OCI-LY3 (cell line): Measurements from ENCODE around the gene SELE.
"Not testable (repeated sequence)": the region's sequence is repeated elsewhere in the genome, so short reads cannot be mapped to it uniquely, and the experiment has no call there.

ENCODE experiments used
- H2AFZ ChIP-seq: fragments of 200-600, 300-600 bp; shearing (Covaris generic); 2 replicates; pipeline ENCODE4 v1.6.0; 2014; ENCODE audit warnings: antibody characterized with exemption, low read depth, low read length
- H3K27ac ChIP-seq: fragments of 200-600, 300-600 bp; sonication (generic); 2 replicates; pipeline ENCODE4 v1.5.1; 2014; ENCODE audit warnings: mild to moderate bottlenecking, low read length, moderate library complexity, mixed read lengths
- H3K27me3 ChIP-seq: fragments of 200-600, 300-600 bp; sonication (generic); 2 replicates; pipeline ENCODE4 v1.6.1; 2014; ENCODE audit warnings: low read depth, low read length, mixed read lengths
- H3K36me3 ChIP-seq: fragments of 200-600, 300-600 bp; sonication (generic); replicated peaks from 2 replicates; pipeline ENCODE3; 2014; ENCODE audit warnings: low read depth, low read length, mixed read lengths
- H3K4me1 ChIP-seq: fragments of 300-600, 200-600 bp; sonication (generic); 2 replicates; pipeline ENCODE4 v1.6.1; 2014; ENCODE audit warnings: low read length, mixed read lengths
- H3K4me2 ChIP-seq: fragments of 200-600, 300-600 bp; sonication (generic); 2 replicates; pipeline ENCODE4 v1.6.1; 2014; ENCODE audit warnings: low read length, mixed read lengths
- H3K4me3 ChIP-seq: fragments of 300-600, 200-600 bp; sonication (generic); 2 replicates; pipeline ENCODE4 v1.5.1; 2014; ENCODE audit warnings: antibody characterized with exemption, mild to moderate bottlenecking, low read length, moderate library complexity
- H3K79me2 ChIP-seq: fragments of 300-600, 200-600 bp; shearing (Covaris generic); 2 replicates; pipeline ENCODE4 v1.6.1; 2014; ENCODE audit warnings: mild to moderate bottlenecking, low read length, mixed read lengths
- H3K9ac ChIP-seq: fragments of 300-600, 200-600 bp; shearing (Covaris generic); 2 replicates; pipeline ENCODE4 v1.6.0; 2014; ENCODE audit warnings: mild to moderate bottlenecking, low read length, moderate library complexity
- H3K9me3 ChIP-seq: fragments of 200-600, 300-600 bp; shearing (Covaris generic); 2 replicates; pipeline ENCODE4 v1.6.1; 2014; ENCODE audit warnings: low read length, mixed read lengths; ENCODE audit not compliant: insufficient read depth
- H4K20me1 ChIP-seq: fragments of 200-600, 300-600 bp; sonication (generic); 2 replicates; pipeline ENCODE4 v1.6.1; 2016; ENCODE audit warnings: low read length, mixed read lengths; ENCODE audit not compliant: insufficient read depth
- EZH2phosphoT487 ChIP-seq: fragments of 200-600 bp; shearing (Covaris generic); IDR thresholded peaks from 2 replicates; pipeline ENCODE4 v1.6.1; 2018; ENCODE audit warnings: antibody characterized with exemption, mixed run types, low read depth
- TF ChIP-seq, protein P1 (sequence below): fragments of 200-600, 300-600 bp; sonication (generic); IDR thresholded peaks from 2 replicates; pipeline ENCODE4 v1.5.1; 2014; ENCODE audit warnings: antibody characterized with exemption, low read length, low read depth

The SELE gene

DNA sequence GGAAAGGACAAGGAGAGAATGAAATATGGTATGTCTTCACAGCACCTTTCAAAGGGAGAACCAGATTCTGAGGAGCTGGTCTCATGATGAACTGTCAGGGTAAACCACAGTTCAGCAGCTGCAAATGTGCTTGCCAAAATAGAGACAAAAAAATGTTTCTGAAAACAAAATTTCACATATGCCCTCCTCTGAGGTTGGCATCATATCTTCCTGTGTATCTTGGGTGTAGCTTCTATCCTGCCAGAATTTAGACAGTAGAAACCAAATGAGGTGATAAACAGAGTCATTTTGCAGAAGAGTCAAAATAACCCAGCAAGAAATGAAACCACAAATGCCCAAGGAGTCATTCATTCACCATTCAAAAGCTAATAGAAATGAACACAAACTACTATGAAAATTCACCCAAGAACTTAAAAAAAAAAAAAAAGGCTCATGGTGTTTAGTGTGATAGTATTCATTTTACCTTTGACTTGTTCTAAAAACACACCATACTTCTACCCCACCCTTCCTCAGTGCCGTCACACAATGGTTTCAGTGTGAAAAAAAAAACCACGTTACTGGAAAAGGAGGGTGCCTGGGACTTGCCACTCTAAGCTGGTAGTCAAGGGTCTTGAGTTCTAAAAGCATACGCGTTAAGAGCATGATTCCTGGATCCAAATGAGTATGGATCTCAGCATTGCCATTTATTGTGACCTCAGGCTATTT lies 41.0 kb downstream of the SELE start:
- Histone ChIP-seq H4K20me1 (no peaks in the 10 kb centered on the region), H3K27ac (peak overlapping the region; percentile 98), H3K9ac (peak overlapping the region; percentile 93), H3K4me1 (peaks cover 93% of the 10 kb centered on the region), H3K9me3 (no peaks in the 10 kb centered on the region), H3K36me3 (peaks cover 60% of the 10 kb centered on the region), H3K4me3 (peak overlapping the region; percentile 0; the same call in 1 of the 2 replicates), H3K79me2 (peaks cover 29% of the 10 kb centered on the region), H3K27me3 (no peaks in the 10 kb centered on the region), H2AFZ (no peak overlapping the region), H3K4me2 (peak overlapping the region; percentile 62)
- TF ChIP-seq, protein P1, sequence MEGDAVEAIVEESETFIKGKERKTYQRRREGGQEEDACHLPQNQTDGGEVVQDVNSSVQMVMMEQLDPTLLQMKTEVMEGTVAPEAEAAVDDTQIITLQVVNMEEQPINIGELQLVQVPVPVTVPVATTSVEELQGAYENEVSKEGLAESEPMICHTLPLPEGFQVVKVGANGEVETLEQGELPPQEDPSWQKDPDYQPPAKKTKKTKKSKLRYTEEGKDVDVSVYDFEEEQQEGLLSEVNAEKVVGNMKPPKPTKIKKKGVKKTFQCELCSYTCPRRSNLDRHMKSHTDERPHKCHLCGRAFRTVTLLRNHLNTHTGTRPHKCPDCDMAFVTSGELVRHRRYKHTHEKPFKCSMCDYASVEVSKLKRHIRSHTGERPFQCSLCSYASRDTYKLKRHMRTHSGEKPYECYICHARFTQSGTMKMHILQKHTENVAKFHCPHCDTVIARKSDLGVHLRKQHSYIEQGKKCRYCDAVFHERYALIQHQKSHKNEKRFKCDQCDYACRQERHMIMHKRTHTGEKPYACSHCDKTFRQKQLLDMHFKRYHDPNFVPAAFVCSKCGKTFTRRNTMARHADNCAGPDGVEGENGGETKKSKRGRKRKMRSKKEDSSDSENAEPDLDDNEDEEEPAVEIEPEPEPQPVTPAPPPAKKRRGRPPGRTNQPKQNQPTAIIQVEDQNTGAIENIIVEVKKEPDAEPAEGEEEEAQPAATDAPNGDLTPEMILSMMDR: no peak

DNA sequence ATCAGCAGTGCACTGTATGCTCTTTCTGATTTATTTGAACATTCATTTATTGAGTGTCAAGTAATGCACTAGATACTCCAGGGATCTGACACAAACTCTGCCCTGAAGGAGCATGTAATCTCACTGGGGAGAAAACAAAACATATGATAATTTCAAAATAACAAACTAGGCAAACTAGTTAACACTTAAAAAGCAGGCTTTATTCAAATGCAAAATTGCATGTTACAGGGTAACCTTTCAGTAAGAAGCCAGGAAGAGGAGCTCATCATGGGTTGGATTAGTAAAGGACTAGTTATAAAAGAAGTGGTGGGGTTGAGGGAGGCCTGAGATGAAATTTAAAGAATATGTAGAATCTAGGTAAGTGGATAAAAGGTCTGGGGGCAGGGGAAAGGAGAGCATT lies 43.4 kb downstream of the SELE start:
- H3K9ac ChIP-seq: peak overlapping the region; percentile 93; the same call in 1 of the 2 replicates
- H3K9me3 ChIP-seq: no peaks in the 10 kb centered on the region
- TF ChIP-seq EZH2phosphoT487: no peak
- TF ChIP-seq, protein P1: no peak
- H3K4me2 ChIP-seq: peak overlapping the region; percentile 4; the same call in 1 of the 2 replicates
- peak overlapping the region; percentile 98 for H3K27ac ChIP-seq
- H3K27me3 ChIP-seq: no peaks in the 10 kb centered on the region
- peaks cover 14% of the 10 kb centered on the region for H3K79me2 ChIP-seq
- peaks cover 43% of the 10 kb centered on the region for H3K36me3 ChIP-seq
- H3K4me3 ChIP-seq: no peak overlapping the region
- no peaks in the 10 kb centered on the region for H4K20me1 ChIP-seq
- peaks cover 69% of the 10 kb centered on the region for H3K4me1 ChIP-seq
- no peak overlapping the region for H2AFZ ChIP-seq

DNA sequence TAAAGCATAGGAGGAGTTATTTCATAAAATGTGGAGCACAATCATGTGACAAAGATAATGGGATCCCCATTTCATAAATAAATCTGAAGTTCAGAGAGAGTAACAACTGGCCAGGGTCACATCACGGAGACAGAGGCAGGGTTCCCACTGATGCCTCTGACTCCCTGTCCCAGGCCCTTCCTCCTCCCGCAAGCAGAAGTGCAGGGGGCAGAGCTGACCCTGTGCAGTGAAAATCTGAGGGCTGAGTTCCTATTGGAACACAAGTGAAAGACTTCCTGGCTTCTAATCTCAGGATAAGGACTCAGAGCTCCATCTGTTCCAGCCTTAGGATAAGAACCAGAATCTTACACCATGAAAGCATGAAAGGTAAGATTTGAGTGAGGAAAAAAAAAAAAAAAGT lies 44.5 kb downstream of the SELE start:
- Histone ChIP-seq H3K36me3 (peaks cover 32% of the 10 kb centered on the region), H3K4me1 (peaks cover 58% of the 10 kb centered on the region), H3K27me3 (no peaks in the 10 kb centered on the region), H2AFZ (no peak overlapping the region), H3K9me3 (no peaks in the 10 kb centered on the region), H4K20me1 (no peaks in the 10 kb centered on the region), H3K4me2 (0 out of 2 replicates have a peak overlapping the region, but pooled peaks have one; percentile 4), H3K4me3 (no peak overlapping the region), H3K27ac (peak overlapping the region; percentile 98), H3K79me2 (peaks cover 5% of the 10 kb centered on the region), H3K9ac (peak overlapping the region; percentile 93)
- TF ChIP-seq EZH2phosphoT487: no peak
- TF ChIP-seq, protein P1: no peak

DNA sequence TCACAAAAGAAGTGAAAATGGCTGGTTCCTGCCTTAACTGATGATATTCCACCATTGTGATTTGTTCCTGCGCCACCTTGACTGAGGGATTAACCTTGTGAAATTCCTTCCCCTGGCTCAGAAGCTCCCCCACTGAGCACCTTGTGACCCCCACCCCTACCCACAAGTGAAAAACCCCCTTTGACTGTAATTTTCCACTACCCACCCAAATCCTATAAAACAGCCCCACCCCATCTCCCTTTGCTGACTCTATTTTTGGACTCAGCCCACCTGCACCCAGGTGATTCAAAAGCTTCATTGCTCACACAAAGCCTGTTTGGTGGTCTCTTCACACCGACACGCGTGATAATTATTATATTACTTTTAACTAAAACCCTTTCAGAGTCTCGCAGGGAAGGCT lies 45.5 kb downstream of the SELE start:
- Histone ChIP-seq H3K36me3 (peaks cover 22% of the 10 kb centered on the region), H3K4me1 (peaks cover 54% of the 10 kb centered on the region)
- not testable (repeated sequence) for H3K27me3 ChIP-seq, H3K9ac ChIP-seq, H3K9me3 ChIP-seq, H3K4me2 ChIP-seq, H3K79me2 ChIP-seq, H2AFZ ChIP-seq, H4K20me1 ChIP-seq, H3K27ac ChIP-seq, H3K4me3 ChIP-seq
